ENCODE data around the gene DPY19L3.

DNA sequence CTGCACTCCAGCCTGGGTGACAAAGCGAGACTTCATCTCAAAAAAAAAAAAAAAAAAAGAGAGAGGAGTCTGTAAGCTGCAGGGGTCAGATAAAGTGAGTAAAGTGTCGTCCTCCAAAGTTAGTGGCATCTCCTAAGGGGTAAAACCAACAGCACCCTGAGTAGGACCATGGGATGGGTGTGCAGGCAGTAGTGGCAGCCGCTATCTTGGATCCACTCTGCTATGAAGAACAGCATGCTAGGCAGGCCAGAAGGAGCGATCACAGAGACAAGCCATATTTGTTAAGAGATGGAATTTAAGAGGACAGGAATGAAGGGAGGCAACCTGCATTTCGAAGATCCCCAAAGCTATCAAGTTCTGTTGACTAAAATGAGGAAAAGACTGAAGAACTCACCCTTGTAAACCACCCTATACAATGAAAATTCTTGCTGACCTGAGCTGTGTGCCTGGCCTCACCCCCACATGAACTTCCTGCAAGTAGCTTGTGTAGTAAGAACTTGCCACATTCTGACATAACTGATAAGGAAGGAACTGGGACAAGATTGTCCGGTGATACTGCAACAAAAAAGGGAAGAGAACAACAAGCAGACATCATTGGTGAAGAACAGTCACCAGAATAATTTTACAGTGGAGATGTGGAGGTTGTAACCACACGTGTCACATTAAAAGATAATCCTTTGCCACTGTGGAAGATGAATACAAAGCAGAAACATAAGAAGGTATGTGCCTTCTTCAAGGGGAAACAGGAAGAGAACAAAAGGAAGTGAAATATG is 16.2 kb downstream of the DPY19L3 start:
- TF ChIP-seq, protein P1, sequence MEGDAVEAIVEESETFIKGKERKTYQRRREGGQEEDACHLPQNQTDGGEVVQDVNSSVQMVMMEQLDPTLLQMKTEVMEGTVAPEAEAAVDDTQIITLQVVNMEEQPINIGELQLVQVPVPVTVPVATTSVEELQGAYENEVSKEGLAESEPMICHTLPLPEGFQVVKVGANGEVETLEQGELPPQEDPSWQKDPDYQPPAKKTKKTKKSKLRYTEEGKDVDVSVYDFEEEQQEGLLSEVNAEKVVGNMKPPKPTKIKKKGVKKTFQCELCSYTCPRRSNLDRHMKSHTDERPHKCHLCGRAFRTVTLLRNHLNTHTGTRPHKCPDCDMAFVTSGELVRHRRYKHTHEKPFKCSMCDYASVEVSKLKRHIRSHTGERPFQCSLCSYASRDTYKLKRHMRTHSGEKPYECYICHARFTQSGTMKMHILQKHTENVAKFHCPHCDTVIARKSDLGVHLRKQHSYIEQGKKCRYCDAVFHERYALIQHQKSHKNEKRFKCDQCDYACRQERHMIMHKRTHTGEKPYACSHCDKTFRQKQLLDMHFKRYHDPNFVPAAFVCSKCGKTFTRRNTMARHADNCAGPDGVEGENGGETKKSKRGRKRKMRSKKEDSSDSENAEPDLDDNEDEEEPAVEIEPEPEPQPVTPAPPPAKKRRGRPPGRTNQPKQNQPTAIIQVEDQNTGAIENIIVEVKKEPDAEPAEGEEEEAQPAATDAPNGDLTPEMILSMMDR (IDR thresholded peaks at IDR 0.05; ENCODE audit: low read depth, low read length, poor library complexity, severe bottlenecking) = no peak
- TF ChIP-seq EZH2phosphoT487 (IDR thresholded peaks at IDR 0.05; ENCODE audit: borderline replicate concordance, low read length) = no peak

All from DOHH2 (cell line).